Bronchial epithelial cell (primary cell): Measurements from ENCODE around the gene GMPPB. TPM values are rescaled to one million over a fixed set of nuclear protein-coding genes. Genes with fewer than 3 reads are reported as not detected.

Experiments used
- DNase-seq: peaks from one replicate; pipeline ENCODE4 v3.0.0-alpha.2; 2010; ENCODE audit warnings: low read depth
- FAIRE-seq: peaks from 2 replicates; lab custom pipeline; 2011; peaks lifted over from hg19 to GRCh38; lab: Jason Lieb, UNC
- H3K27me3 ChIP-seq: 2 replicates; pipeline ENCODE4 v1.5.1; 2011; ENCODE audit warnings: low read length; ENCODE audit not compliant: control insufficient read depth, insufficient read depth
- H3K36me3 ChIP-seq: 2 replicates; pipeline ENCODE4 v1.5.1; 2011; ENCODE audit warnings: low read length; ENCODE audit not compliant: control insufficient read depth, insufficient read depth
- H3K4me3 ChIP-seq: 2 replicates; pipeline ENCODE4 v1.5.1; 2011; ENCODE audit warnings: mild to moderate bottlenecking, low read depth, low read length, control low read depth
- total RNA-seq: library from RNA; depleted of rRNA; stranded (reverse); fragments of >200 nt; gene quantifications from 2 replicates; pipeline ENCODE4 v1.2.1, GENCODE V29; 2014
- TF ChIP-seq, protein P1 (sequence below): IDR thresholded peaks from 2 replicates; pipeline ENCODE4 v1.5.1; 2011; ENCODE audit warnings: mild to moderate bottlenecking, moderate library complexity, low read length, control low read depth, inconsistent platforms; ENCODE audit not compliant: insufficient read depth, severe bottlenecking

Gene GMPPB
- total RNA-seq, 1 donor from 2014 or later, result 57.7 TPM

DNA sequence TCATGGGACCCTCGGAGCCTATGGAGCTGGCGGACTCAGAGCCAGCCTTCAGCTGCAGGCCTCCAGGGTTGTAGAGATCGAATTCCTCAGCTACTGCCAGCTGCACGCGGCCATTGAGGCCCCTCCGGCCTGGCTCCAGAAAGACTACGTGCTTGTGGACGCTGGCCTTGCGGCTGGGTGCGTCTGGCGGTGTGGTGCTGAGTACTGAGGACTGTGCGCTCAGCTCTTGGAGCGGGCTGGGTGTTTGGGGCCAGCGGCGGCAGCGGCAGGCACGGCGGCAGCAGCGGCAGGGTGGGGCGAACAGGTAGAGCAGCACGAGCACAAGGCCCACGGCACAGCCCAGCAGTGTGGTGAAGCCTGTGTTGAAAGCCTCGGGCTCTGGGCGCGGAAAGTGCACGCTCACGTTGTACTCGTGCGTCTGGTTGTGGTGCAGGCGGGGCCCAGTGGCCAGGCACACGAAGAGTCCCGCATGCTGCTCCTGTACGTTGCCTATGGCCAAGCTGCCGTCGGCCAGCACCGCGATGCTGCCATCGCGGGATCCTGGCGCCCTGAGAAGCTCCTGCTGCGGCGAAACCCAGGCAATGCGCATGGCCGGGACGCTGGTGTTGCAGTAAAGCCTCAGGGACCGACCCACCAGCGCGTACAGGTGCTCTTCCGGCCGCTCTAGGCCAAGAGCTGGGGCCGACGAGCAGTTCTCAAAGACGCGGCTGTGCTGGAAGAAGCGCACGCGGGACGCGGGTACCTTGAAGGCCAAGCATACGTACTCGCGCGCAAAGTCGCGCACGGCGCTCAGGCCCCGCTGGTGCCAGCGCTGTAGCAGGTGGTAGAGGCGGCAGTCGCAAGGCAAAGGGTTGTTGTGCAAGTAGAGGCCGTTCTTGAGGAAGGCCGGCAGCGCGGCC is 5.5 kb downstream of the GMPPB start:
- no peaks in the 10 kb centered on the region for H3K27me3 ChIP-seq
- FAIRE-seq, result no peak
- TF ChIP-seq, protein P1, sequence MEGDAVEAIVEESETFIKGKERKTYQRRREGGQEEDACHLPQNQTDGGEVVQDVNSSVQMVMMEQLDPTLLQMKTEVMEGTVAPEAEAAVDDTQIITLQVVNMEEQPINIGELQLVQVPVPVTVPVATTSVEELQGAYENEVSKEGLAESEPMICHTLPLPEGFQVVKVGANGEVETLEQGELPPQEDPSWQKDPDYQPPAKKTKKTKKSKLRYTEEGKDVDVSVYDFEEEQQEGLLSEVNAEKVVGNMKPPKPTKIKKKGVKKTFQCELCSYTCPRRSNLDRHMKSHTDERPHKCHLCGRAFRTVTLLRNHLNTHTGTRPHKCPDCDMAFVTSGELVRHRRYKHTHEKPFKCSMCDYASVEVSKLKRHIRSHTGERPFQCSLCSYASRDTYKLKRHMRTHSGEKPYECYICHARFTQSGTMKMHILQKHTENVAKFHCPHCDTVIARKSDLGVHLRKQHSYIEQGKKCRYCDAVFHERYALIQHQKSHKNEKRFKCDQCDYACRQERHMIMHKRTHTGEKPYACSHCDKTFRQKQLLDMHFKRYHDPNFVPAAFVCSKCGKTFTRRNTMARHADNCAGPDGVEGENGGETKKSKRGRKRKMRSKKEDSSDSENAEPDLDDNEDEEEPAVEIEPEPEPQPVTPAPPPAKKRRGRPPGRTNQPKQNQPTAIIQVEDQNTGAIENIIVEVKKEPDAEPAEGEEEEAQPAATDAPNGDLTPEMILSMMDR, result no peak
- no peak overlapping the region for H3K4me3 ChIP-seq
- peak; percentile 14 for DNase-seq
- H3K36me3 ChIP-seq, result peaks cover 22% of the 10 kb centered on the region

DNA sequence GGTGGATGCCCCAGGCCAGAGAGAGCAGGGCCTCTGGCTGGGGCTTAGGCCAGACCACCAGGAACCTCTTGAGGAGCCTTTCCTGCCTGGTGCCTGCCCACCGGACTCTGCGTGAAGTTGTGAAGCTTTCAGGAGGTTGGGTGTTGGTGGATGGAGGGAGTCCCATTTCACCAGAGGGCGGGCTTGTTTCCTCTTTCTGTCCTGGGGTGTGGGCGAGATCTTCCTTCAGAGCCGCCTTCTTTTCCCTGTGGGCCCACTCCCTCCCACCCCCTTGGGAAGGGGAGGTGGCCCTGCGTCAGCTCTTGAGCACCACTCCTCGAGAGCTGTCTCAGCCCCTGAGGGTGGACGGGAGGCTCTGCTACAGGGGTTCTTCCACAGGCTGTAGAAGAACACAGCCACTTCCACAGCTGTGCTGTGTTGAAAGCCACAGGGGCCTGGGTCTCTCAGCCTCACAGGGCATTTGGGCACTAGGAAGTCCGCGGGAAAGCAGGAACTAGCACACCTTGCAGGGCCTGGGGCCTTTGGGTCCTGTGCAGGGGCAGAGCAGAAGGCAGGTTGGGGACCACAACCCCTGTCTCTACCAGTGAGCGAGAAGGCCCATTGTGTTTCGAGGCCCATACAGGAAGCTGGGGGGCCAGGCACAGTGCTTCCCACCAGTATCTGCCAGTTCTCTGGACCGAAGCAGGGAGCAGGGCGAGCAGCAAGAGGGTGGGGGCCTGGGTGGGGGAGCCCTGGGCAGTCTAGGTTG is 6.4 kb downstream of the GMPPB start:
- no peak overlapping the region for H3K4me3 ChIP-seq
- peaks cover 20% of the 10 kb centered on the region for H3K36me3 ChIP-seq
- TF ChIP-seq, protein P1, result no peak
- no peak for DNase-seq
- no peaks in the 10 kb centered on the region for H3K27me3 ChIP-seq
- FAIRE-seq, result no peak

DNA sequence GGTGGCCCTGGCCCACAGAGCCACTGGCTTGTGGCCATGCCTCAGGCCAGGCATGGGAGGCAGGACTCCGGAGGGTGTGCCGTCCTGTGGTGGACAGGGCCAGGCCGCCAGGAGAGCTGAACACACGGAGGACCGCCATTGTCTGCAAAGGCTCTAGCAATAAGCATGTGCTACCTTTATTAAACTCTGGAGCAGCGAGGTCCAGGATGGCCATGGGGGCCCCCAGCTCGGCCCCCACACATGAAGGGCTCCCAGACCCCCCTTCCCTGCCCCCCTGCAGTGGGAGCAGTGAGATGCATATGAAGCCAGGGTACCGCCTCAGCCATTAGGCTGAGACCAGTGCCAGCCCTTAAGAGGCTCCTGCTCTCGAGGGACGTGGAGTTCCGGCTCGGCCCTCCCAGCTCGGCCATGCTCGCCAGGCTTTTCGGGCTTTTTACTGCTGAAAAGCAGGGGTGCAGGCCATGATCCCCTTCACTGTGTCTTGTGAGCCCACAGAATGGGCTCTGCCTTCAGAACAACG is 7.0 kb downstream of the GMPPB start:
- Histone ChIP-seq H3K36me3 (peaks cover 14% of the 10 kb centered on the region), H3K27me3 (no peaks in the 10 kb centered on the region), H3K4me3 (no peak overlapping the region)
- no peak for FAIRE-seq
- TF ChIP-seq, protein P1, result no peak
- DNase-seq, result no peak

DNA sequence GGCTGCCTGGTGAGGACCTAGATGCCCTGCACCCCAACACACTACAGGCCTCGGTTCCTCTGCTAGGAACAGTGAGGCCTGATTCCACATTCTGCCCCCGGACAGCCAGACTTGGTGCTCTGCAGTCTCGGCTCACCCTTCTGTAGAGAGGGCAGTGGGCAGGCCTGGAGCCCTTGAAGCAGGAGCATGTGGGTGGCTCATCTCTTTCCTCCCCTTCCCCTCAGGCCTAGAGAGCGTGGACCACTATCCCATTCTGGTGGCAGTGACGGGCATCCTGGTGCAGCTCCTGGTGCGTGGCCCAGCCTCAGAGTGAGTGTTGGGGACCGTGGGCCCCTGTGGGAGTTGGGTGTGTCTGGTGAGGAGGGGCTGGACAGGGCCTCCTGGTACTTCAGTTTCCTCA is 7.6 kb downstream of the GMPPB start:
- no peak overlapping the region for H3K4me3 ChIP-seq
- peak; percentile 84 for FAIRE-seq
- TF ChIP-seq, protein P1, result no peak
- DNase-seq, result no peak
- peaks cover 9% of the 10 kb centered on the region for H3K36me3 ChIP-seq
- H3K27me3 ChIP-seq, result no peaks in the 10 kb centered on the region

DNA sequence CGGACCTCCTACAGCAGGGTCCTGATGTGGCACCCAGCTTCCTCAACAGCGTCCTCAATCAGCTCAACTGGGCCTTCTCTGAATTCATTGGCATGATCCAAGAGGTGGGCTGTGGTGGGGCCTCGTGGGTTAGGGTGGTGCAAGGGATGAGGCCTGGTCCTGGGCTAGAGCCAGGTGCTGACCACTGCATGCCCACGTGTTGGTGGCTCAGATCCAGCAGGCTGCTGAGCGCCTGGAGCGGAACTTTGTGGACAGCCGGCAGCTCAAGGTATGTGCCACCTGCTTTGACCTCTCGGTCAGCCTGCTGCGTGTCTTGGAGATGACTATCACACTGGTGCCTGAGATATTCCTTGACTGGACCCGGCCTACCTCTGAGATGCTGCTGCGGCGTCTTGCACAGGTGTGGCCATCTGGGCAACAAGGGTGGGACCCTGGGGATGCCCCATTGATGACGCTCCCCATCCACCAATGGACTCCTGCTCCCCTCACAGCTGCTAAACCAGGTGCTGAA is 8.1 kb downstream of the GMPPB start:
- no peak for FAIRE-seq
- DNase-seq, result no peak
- H3K36me3 ChIP-seq, result peaks cover 8% of the 10 kb centered on the region

More for the DNA sequence above, 8.1 kb downstream of the GMPPB start:
- no peaks in the 10 kb centered on the region for H3K27me3 ChIP-seq
- TF ChIP-seq, protein P1, result no peak
- H3K4me3 ChIP-seq, result no peak overlapping the region
